ENCODE data around the gene PTGER1. TPM values are rescaled to one million over a fixed set of nuclear protein-coding genes. Genes with fewer than 3 reads are reported as not detected.

Gene PTGER1
- total and polyA plus RNA-seq, 9 of the 15 experiments (the other 6 are each of a cell fraction or from before 2014, with no cell fraction given) = 0.06 to 0.36 (median 0.31) TPM; not detected in 5

- TF ChIP-seq E2F8 (IDR thresholded peaks at IDR 0.05; ENCODE audit: low read depth, partially characterized antibody) (no peak), ZNF384 (IDR thresholded peaks at IDR 0.05; ENCODE audit: low read depth, low read length) (no peak), NCOA6 (IDR thresholded peaks at IDR 0.05) (no peak), E4F1 (CRISPR knock-in tag; IDR thresholded peaks at IDR 0.05; ENCODE audit: borderline replicate concordance) (no peak), POLR2H (tag; IDR thresholded peaks at IDR 0.05; ENCODE audit: low read depth) (no peak), ZNF217 (CRISPR knock-in tag; IDR thresholded peaks at IDR 0.05) (no peak), ATF7 (IDR thresholded peaks at IDR 0.05) (no peak), CHAMP1 (IDR thresholded peaks at IDR 0.05) (no peak), FOXK1 (CRISPR knock-in tag; IDR thresholded peaks at IDR 0.05; ENCODE audit: borderline replicate concordance) (no peak), BRCA1 (IDR thresholded peaks at IDR 0.05) (no peak), BRCA1 (CRISPR knock-in tag; IDR thresholded peaks at IDR 0.05) (no peak)
- TF ChIP-seq, protein P1, sequence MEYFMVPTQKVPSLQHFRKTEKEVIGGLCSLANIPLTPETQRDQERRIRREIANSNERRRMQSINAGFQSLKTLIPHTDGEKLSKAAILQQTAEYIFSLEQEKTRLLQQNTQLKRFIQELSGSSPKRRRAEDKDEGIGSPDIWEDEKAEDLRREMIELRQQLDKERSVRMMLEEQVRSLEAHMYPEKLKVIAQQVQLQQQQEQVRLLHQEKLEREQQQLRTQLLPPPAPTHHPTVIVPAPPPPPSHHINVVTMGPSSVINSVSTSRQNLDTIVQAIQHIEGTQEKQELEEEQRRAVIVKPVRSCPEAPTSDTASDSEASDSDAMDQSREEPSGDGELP (CRISPR knock-in tag; IDR thresholded peaks at IDR 0.05; ENCODE audit: borderline replicate concordance) = peak; percentile 92
- TF ChIP-seq, protein P2, sequence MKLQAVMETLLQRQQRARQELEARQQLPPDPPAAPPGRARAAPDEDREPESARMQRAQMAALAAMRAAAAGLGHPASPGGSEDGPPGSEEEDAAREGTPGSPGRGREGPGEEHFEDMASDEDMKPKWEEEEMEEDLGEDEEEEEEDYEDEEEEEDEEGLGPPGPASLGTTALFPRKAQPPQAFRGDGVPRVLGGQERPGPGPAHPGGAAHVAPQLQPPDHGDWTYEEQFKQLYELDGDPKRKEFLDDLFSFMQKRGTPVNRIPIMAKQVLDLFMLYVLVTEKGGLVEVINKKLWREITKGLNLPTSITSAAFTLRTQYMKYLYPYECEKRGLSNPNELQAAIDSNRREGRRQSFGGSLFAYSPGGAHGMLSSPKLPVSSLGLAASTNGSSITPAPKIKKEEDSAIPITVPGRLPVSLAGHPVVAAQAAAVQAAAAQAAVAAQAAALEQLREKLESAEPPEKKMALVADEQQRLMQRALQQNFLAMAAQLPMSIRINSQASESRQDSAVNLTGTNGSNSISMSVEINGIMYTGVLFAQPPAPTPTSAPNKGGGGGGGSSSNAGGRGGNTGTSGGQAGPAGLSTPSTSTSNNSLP (IDR thresholded peaks at IDR 0.05; ENCODE audit: borderline replicate concordance, low read depth, low read length) = no peak
These were observed 40.4 kb downstream of the PTGER1 start (continued) for GRCh38 chr19:14434543-14435319.
